Type B pancreatic cell (in vitro differentiated cells): ENCODE measurements around the gene CTSW. TPM values are rescaled to one million over a fixed set of nuclear protein-coding genes. Genes with fewer than 3 reads are reported as not detected.
A peak's percentile ranks its signal among the peaks of the same experiment; 100 is the strongest.

Experiments used
- DNase-seq: peaks from one replicate; pipeline ENCODE4 v3.0.0; 2021; ENCODE audit warnings: mixed read lengths; ENCODE audit not compliant: unreplicated experiment; ENCODE audit errors: extremely low spot score
- H3K27ac Mint-ChIP-seq: 2 replicates; pipeline ENCODE4 v1.8.0; 2021; ENCODE audit warnings: mild to moderate bottlenecking, mixed read lengths
- H3K27me3 Mint-ChIP-seq: 2 replicates; pipeline ENCODE4 v1.8.0; 2021; ENCODE audit warnings: mixed read lengths
- H3K36me3 Mint-ChIP-seq: 2 replicates; pipeline ENCODE4 v1.8.0; 2021; ENCODE audit warnings: mixed read lengths
- H3K4me1 Mint-ChIP-seq: one replicate; pipeline ENCODE4 v1.8.0; 2021; ENCODE audit warnings: mixed read lengths; ENCODE audit not compliant: unreplicated experiment
- H3K4me3 Mint-ChIP-seq: 2 replicates; pipeline ENCODE4 v1.8.0; 2021; ENCODE audit warnings: mild to moderate bottlenecking, mixed read lengths
- H3K9me3 Mint-ChIP-seq: 2 replicates; pipeline ENCODE4 v1.8.0; 2021; ENCODE audit warnings: mixed read lengths
- CTCF ChIP-seq: fragments of 200-600 bp; sonication (generic); conservative IDR thresholded peaks from 2 replicates; pipeline ENCODE4 v1.5.0; 2021; ENCODE audit warnings: antibody characterized with exemption, mild to moderate bottlenecking
- total RNA-seq: library from RNA; stranded (reverse); gene quantifications from 2 replicates; pipeline ENCODE4 v1.2.1, GENCODE V29; 2021; ENCODE audit warnings: low replicate concordance

The CTSW gene
- total RNA-seq, 1 donor from 2014 or later = not detected

DNA sequence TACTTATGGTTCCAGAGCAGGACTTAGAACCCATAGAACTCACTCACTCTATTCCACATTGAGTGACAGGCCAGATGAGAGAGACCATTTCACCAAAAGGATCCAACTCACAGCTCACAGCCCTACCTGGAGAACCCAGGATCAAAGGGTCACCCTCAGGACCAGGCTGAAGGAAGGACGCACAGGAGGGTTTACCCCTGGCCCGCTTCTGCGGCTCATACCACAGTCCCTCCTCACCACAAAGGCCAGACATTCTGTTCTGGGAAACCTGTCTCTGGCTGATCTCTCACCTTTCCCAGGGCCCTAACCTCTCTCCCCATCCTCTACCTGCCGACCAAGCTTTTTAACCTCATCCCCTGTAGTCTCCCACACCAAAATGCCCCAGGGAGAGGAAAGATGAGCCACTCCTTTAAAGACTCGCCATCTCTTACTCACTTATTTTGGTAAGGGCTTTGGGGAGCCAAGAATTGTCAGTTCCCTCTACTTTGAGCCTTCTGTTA lies 15.9 kb downstream of the CTSW start:
- H3K4me3 Mint-ChIP-seq = peak overlapping the region; percentile 1
- peaks cover 8% of the 10 kb centered on the region for H3K4me1 Mint-ChIP-seq
- peak overlapping the region; percentile 69 for H3K27ac Mint-ChIP-seq
- DNase-seq = no peak
- peaks cover 49% of the 10 kb centered on the region for H3K27me3 Mint-ChIP-seq
- TF ChIP-seq CTCF = no peak
- H3K36me3 Mint-ChIP-seq = no peaks in the 10 kb centered on the region
- no peaks in the 10 kb centered on the region for H3K9me3 Mint-ChIP-seq

DNA sequence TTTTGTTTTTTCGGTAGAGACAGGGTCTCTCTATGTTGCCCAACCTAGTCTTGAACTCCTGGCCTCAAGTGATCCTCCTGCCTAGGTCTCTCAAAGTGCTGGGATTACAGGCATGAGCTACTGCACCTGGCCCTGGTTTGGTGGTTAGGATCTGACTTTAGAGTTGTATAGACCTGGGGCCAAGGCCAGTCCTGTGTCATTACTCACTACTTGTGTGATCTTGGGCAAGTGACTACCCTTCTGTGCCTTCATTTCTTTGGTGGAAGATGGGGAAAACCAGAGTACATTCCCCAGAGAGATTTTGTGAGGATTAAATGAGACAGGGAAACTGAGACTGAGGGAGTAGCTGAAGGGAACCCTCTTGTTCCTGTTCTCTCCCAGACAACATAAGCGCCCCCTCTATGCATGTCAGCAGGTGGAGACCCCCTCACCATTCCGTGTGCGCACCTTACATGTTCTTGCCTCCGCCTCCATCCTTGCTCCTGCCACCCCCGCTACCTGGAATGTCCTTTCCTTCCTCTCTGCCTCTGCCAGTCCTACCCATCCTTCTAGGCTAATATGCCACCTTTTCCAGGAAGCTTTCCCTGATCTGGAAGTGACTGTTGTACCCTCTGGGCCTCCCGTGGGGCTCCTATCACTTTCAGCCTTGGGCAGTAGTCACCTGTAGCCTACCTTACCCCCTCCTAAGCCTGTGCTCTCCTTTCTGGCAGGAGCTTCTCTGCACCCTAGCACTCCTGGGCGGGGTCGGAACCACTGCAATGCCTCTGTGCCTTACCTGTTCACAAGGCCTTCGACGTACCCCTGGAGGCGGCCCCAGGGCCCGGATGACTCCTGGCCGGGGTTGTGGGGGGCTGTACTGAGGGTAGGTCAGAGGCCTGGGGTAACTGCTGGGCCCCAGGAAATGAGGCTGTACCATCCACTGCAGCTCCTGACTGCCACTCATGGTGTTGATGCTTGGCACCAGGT lies 16.7 kb downstream of the CTSW start:
- peaks cover 8% of the 10 kb centered on the region for H3K4me1 Mint-ChIP-seq

DNA sequence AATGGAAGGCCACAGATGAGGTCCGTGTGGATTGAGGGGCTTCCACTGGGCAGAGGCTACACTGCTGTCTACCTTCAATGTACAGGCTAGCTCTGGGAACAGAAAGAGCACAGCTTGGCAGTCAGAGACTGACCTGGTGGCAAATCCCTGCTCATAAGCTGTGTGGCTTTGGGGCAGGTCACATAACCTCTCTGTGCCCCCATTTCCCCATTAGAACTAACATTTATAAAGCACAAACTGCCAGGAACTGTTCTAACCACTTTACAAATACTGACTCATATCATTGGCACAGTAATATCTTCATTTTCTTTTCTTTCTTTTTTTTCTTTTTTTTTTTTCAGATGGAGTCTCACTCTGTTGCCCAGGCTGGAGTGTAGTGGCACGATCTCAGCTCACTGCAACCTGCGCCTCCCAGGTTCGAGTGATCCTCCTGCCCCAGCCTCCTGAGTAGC lies 17.4 kb downstream of the CTSW start:
- H3K4me1 Mint-ChIP-seq = peaks cover 8% of the 10 kb centered on the region
- no peaks in the 10 kb centered on the region for H3K36me3 Mint-ChIP-seq
- H3K27me3 Mint-ChIP-seq = peaks cover 64% of the 10 kb centered on the region
- no peaks in the 10 kb centered on the region for H3K9me3 Mint-ChIP-seq
- TF ChIP-seq CTCF = no peak
- H3K27ac Mint-ChIP-seq = no peak overlapping the region
- no peak for DNase-seq
- H3K4me3 Mint-ChIP-seq = peak overlapping the region; percentile 61

More for the DNA sequence above, 16.7 kb downstream of the CTSW start:
- peak overlapping the region; percentile 69 for H3K27ac Mint-ChIP-seq
- DNase-seq = no peak
- no peaks in the 10 kb centered on the region for H3K9me3 Mint-ChIP-seq
- peaks cover 57% of the 10 kb centered on the region for H3K27me3 Mint-ChIP-seq
- no peaks in the 10 kb centered on the region for H3K36me3 Mint-ChIP-seq
- no peak for TF ChIP-seq CTCF
- H3K4me3 Mint-ChIP-seq = no peak overlapping the region

DNA sequence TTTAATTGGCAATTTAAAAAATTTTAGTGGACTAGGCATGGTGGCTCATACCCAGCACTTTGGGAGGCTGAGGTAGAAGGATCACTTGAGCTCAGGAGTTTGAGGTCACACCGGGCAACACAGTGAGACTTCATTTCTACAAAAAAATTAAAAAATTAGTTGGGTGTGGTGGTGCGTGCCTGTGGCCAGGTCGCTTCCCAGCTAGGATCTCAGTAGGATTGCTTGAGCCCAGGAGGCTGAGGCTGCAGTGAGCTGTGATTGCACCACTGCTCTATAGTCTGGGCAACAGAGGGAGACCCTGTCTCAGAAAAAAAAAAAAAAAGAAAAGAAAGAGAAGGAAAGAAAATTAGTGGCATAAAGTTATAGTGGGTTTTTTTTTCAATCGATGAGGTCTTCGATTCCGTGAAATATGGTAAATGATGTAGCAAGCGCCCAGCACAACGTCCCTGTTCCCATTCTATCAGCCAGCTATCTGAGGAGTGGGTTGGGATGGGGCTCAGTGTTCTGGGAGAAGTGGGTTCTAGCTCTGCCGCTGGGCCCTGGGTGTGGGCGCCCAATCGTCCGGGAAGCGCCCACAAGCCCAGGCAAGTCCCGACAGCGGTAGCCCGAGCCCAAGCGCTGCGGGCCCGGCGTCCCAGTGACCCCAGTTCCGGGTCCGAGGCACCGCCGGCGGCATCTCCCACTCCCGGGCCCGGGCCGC lies 19.2 kb downstream of the CTSW start:
- Mint-ChIP-seq H3K27ac (peak overlapping the region; percentile 87), H3K9me3 (no peaks in the 10 kb centered on the region), H3K4me3 (peak overlapping the region; percentile 86), H3K4me1 (no peaks in the 10 kb centered on the region), H3K36me3 (no peaks in the 10 kb centered on the region), H3K27me3 (peaks cover 74% of the 10 kb centered on the region)
- TF ChIP-seq CTCF = no peak
- no peak for DNase-seq

DNA sequence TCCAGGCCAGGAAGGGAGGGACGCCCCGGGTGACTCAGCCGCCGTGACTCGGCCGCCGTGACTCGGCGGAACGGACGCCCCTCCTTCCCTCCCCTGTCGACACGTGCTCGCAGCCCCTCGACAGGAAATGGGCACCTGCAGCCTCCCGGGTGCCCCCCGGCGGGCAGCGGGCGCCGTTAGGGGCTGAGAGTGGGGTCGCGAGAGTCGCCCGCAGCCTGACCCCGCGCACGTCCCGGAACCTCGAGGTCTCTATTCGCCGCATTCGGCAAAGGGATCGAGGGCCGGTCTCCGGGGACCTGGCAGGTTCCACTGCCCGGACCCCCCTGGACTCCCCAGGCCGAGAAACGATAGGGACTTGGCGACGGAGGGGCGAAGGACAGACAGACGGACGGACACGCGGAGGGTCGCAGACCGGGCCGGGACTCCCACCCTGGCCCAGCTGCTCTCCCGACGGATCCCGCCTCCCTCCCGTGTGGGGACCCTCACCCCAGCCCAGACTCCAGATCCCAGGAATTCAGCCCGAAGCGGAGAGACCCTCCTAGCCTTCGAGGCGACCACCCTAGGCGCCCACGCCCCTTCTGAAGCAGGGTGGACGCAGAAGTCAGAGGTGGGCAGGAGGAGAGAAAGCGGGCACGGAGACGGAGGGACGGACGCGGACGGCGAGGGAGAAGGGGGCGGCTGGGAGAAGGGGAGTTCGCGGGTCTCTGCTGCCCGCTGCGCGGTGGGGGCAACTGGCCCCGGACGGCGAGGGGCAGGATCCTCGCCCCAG lies 19.9 kb downstream of the CTSW start:
- no peak for DNase-seq
- no peak overlapping the region for H3K27ac Mint-ChIP-seq
- no peaks in the 10 kb centered on the region for H3K4me1 Mint-ChIP-seq
- H3K36me3 Mint-ChIP-seq = no peaks in the 10 kb centered on the region
- no peaks in the 10 kb centered on the region for H3K9me3 Mint-ChIP-seq
- TF ChIP-seq CTCF = no peak
- peaks cover 76% of the 10 kb centered on the region for H3K27me3 Mint-ChIP-seq
- H3K4me3 Mint-ChIP-seq = peak overlapping the region; percentile 72
